22Rv1 (cell line): ENCODE results near the gene TMEM212.

Experiments used
- CTCF ChIP-seq: fragments of 450-650 bp; IDR thresholded peaks from 2 replicates; pipeline ENCODE4 v1.5.1; 2017; ENCODE audit warnings: mild to moderate bottlenecking
- ZFX ChIP-seq: fragments of 450-650 bp; IDR thresholded peaks from 2 replicates; pipeline ENCODE4 v1.6.1; 2017; ENCODE audit warnings: antibody characterized with exemption, borderline replicate concordance

DNA sequence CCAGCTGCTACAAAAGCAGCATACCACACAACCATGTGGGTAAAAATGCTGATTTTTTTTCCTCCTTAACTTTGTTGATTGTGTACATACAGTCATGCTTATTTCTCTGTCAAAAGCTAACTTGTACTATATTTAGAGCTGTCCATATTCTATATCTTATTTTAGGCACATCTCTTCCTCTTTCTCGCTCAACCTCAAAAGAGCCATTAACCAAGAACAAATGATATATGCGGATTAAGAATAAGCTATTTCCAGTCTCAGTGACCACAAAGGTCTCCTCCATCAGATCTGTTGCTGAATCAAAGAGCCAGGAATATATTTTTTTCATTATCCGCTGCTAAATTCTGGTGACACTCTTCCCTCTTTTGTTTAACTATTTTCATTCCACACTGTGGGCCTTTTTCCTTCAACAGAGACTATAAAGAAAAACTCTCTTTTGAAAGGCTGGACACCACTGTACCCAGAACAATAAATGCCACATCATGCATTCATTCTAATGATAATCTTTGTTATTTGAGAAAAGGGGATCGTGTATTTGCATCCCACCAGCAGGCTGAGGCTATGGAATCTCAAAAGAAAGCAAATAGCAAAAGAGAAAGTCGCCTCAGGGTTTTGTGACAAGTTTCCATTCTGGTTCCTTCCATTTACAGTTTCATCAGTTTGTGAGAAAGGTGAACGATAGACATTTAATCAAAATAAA is 8.0 kb downstream of the TMEM212 start:
- TF ChIP-seq CTCF (no peak), ZFX (no peak)
